ENCODE results near the gene IQUB.
"Not testable (repeated sequence)": the region's sequence is repeated elsewhere in the genome, so short reads cannot be mapped to it uniquely, and the experiment has no call there.

Gene IQUB

GRCh38 chr7:123407951-123408350 lies 126.4 kb downstream of the IQUB start:
- not testable (repeated sequence) for DNase-seq
